ENCODE data around the gene SLC22A8.

- TF ChIP-seq POLR2A (IDR thresholded peaks at IDR 0.05) (no peak), CTCF (IDR thresholded peaks at IDR 0.05) (no peak), POLR2AphosphoS5 (IDR thresholded peaks at IDR 0.05) (no peak)
These were observed 35.4 kb downstream of the SLC22A8 start for GRCh38 chr11:62980133-62980760.

Measured in prostate gland (tissue), 2 donors.